ENCODE measurements around the gene EBNA1BP2.
"Not testable (repeated sequence)": the region's sequence is repeated elsewhere in the genome, so short reads cannot be mapped to it uniquely, and the experiment has no call there.

Gene EBNA1BP2

DNA sequence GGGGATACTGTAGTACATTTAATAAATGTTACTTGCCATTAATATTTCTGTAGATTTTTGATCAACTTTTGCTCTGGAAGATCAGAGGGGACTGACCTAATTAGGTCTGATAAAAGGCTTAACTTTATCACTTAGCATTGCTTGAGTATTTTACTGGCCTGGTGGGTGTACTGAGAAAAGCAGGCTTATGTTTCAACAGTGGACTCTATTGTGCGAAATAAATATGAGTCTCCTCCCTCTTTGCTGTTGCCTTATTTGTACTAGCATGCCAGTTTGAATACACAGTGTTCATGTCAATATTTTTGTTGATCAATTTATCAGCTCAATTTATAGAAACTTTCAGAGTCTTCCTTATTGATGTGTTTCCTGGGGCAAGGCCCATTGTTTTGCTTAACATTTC, 49.1 kb downstream of the EBNA1BP2 start:
- TF ChIP-seq, protein P1, sequence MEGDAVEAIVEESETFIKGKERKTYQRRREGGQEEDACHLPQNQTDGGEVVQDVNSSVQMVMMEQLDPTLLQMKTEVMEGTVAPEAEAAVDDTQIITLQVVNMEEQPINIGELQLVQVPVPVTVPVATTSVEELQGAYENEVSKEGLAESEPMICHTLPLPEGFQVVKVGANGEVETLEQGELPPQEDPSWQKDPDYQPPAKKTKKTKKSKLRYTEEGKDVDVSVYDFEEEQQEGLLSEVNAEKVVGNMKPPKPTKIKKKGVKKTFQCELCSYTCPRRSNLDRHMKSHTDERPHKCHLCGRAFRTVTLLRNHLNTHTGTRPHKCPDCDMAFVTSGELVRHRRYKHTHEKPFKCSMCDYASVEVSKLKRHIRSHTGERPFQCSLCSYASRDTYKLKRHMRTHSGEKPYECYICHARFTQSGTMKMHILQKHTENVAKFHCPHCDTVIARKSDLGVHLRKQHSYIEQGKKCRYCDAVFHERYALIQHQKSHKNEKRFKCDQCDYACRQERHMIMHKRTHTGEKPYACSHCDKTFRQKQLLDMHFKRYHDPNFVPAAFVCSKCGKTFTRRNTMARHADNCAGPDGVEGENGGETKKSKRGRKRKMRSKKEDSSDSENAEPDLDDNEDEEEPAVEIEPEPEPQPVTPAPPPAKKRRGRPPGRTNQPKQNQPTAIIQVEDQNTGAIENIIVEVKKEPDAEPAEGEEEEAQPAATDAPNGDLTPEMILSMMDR (IDR thresholded peaks at IDR 0.05; ENCODE audit: low read depth, low read length, missing control alignments) = no peak
- DNase-seq (ENCODE audit: extremely low read depth, low read depth) = no peak
- no peak overlapping the region for H3K4me3 ChIP-seq (replicated peaks; ENCODE audit: low read depth, low read length)

DNA sequence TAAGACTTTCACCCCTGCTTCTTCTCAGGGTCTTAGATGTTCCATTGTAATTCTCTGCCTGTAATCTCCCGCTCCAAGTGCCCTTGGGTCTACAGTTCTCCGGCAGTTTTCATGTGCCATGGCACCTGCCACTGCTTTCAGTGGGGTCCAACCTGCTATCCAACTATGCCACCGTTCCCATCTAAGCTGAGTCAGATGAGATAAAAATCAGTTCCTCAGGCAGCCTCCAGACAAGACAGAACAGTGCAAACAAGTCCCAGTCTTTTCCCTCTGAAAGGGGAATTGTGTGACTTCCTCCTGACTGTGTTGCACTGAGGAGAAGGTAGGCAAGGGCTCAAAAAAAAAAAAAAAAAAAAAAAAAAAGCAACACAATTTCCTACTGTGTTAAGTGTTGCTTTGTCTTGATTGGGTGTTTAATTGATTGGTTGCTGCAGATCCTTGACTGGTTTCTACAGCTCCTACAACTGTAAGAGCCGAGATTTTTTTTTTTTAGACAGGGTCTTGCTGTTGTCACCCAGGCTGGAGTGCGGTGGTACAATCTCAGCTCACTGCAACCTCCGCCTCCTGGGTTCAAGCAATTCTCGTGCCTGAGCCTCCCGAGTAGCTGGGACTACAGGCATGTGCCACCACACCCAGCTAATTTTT, 50.7 kb downstream of the EBNA1BP2 start:
- TF ChIP-seq, protein P1 (IDR thresholded peaks at IDR 0.05; ENCODE audit: low read depth, low read length, missing control alignments) = no peak
- H3K4me3 ChIP-seq (replicated peaks; ENCODE audit: low read depth, low read length) = no peak overlapping the region
- no peak for DNase-seq (ENCODE audit: extremely low read depth, low read depth)

DNA sequence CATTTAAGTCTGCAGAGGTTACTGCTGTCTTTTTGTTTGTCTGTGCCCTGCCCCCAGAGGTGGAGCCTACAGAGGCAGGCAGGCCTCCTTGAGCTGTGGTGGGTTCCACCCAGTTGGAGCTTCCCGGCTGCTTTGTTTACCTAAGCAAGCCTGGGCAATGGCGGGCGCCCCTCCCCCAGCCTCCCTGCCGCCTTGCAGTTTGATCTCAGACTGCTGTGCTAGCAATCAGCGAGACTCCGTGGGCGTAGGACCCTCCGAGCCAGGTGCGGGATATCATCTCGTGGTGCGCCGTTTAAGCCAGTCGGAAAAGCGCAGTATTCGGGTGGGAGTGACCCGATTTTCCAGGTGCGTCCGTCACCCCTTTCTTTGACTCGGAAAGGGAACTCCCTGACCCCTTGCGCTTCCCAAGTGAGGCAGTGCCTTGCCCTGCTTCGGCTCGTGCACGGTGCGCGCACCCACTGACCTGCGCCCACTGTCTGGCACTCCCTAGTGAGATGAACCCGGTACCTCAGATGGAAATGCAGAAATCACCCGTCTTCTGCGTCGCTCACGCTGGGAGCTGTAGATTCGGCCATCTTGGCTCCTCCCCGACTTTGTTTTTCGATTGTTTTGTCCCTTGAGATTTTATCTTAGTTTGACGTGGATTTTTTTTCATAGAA, 52.0 kb downstream of the EBNA1BP2 start:
- DNase-seq (ENCODE audit: extremely low read depth, low read depth); H3K4me3 ChIP-seq (replicated peaks; ENCODE audit: low read depth, low read length): not testable (repeated sequence)

Measured in HFF-Myc (cell line).